Suprapubic skin (tissue), 4 donors: ENCODE measurements around the gene HBA1. TPM values are rescaled to one million over a fixed set of nuclear protein-coding genes. Genes with fewer than 3 reads are reported as not detected.
"Not testable (repeated sequence)": the region's sequence is repeated elsewhere in the genome, so short reads cannot be mapped to it uniquely, and the experiment has no call there.

Source experiments
- DNase-seq, 2 donors: peaks; one replicate each; pipeline ENCODE4 v3.0.0-alpha.2; 2019; ENCODE audit warnings: low spot score in 2 of 2
- H3K27ac ChIP-seq: fragments of 200-600 bp; sonication (generic); one replicate; pipeline ENCODE4 v1.5.1; 2019
- H3K27me3 ChIP-seq: fragments of 200-600 bp; sonication (generic); one replicate; pipeline ENCODE4 v1.5.1; 2019
- H3K36me3 ChIP-seq: fragments of 200-600 bp; sonication (generic); one replicate; pipeline ENCODE4 v1.5.1; 2019
- H3K4me1 ChIP-seq: fragments of 200-600 bp; sonication (generic); one replicate; pipeline ENCODE4 v1.5.1; 2019
- H3K4me3 ChIP-seq: fragments of 200-600 bp; sonication (generic); one replicate; pipeline ENCODE4 v1.5.1; 2019; ENCODE audit warnings: mild to moderate bottlenecking
- H3K9me3 ChIP-seq: fragments of 200-600 bp; sonication (generic); one replicate; pipeline ENCODE4 v1.5.1; 2019
- CTCF ChIP-seq, 2 donors: fragments of 200-600 bp in 1 of 2; fragments of 450-650 bp in 1 of 2; sonication (generic) in 1 of 2; IDR thresholded peaks; one replicate each; pipeline ENCODE4 v1.5.1; 2016 to 2019; ENCODE audit warnings: antibody characterized with exemption in 2 of 2, mild to moderate bottlenecking in 1 of 2, moderate library complexity in 1 of 2
- EP300 ChIP-seq: sonication (generic); formaldehyde crosslinking; IDR thresholded peaks from one replicate; pipeline ENCODE4 v1.6.1; 2017; ENCODE audit warnings: antibody characterized with exemption
- POLR2A ChIP-seq, 2 donors: fragments of 450-650 bp; IDR thresholded peaks; one replicate each; pipeline ENCODE4 v1.6.1; 2017; ENCODE audit warnings: antibody characterized with exemption in 2 of 2, mild to moderate bottlenecking in 2 of 2, moderate library complexity in 2 of 2
- POLR2AphosphoS5 ChIP-seq, 3 donors: sonication (generic); formaldehyde crosslinking; IDR thresholded peaks; one replicate each; pipeline ENCODE4 v1.6.1; 2017; ENCODE audit warnings: antibody characterized with exemption in 3 of 3
- WGBS: methylation state at CpG from one replicate; pipeline ENCODE4 v1.1.5; 2018; 5-methylcytosine and 5-hydroxymethylcytosine counted together
- total RNA-seq, 4 donors: library from RNA; depleted of rRNA; stranded (reverse); fragments of >200 nt; gene quantifications; one replicate each; pipeline ENCODE4 v1.1.0, GENCODE V29; 2016

HBA1 gene
- total RNA-seq, 4 donors from 2014 or later = 10.5 to 265 (median 77.7) TPM

DNA sequence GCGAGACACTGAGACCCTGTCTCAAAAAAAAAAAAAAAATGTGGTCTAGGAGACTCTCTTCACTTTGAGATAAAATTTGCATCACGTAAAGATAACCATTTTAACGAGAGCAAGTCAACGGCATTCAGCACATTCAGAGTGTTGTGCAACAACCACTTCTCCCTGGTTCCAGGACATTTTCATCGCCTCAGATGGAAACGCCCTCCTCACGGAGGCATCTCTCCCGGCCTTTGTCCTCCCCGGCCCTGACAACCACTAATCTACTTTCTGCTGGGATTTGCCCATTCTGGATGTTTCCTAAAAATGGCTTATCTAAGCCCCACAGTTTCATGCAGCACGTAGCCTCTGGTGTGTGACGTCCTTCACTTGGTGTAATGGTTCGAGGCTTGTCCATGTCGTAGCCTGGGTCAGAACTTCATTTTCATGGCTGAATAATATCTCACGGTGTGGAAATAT, 31.7 kb upstream of the HBA1 start:
- H3K4me1 ChIP-seq = no peaks in the 10 kb centered on the region
- DNase-seq = no peak
- H3K4me3 ChIP-seq = no peak overlapping the region
- TF ChIP-seq POLR2AphosphoS5 (IDR thresholded peaks at IDR 0.05) (no peak), POLR2A (IDR thresholded peaks at IDR 0.05) (no peak), CTCF (IDR thresholded peaks at IDR 0.05) (no peak), EP300 (no peak)
- H3K27me3 ChIP-seq = peaks cover 5% of the 10 kb centered on the region
- no peaks in the 10 kb centered on the region for H3K9me3 ChIP-seq
- no peaks in the 10 kb centered on the region for H3K36me3 ChIP-seq
- WGBS = 82% methylated on average over 14 of the region's 14 CpGs
- H3K27ac ChIP-seq = no peak overlapping the region

- Histone ChIP-seq H3K27me3 (peaks cover 5% of the 10 kb centered on the region), H3K4me3 (no peak overlapping the region), H3K36me3 (no peaks in the 10 kb centered on the region), H3K27ac (no peak overlapping the region), H3K9me3 (no peaks in the 10 kb centered on the region), H3K4me1 (no peaks in the 10 kb centered on the region)
- WGBS = 95% methylated on average over 2 of the region's 2 CpGs
- TF ChIP-seq POLR2AphosphoS5 (IDR thresholded peaks at IDR 0.05) = no peak
- no peak for TF ChIP-seq POLR2A (IDR thresholded peaks at IDR 0.05)
- no peak for TF ChIP-seq CTCF (IDR thresholded peaks at IDR 0.05)
- TF ChIP-seq EP300 = no peak
- DNase-seq = no peak
These were observed 29.8 kb upstream of the HBA1 start for GRCh38 chr16:146646-147045.

GRCh38 chr16:149024-149660, 27.3 kb upstream of the HBA1 start:
- TF ChIP-seq POLR2A (IDR thresholded peaks at IDR 0.05) (no peak), POLR2AphosphoS5 (IDR thresholded peaks at IDR 0.05) (no peak), CTCF (IDR thresholded peaks at IDR 0.05) (no peak), EP300 (no peak)
- Histone ChIP-seq H3K9me3 (no peaks in the 10 kb centered on the region), H3K27me3 (no peaks in the 10 kb centered on the region), H3K4me3 (no peak overlapping the region), H3K36me3 (no peaks in the 10 kb centered on the region), H3K4me1 (no peaks in the 10 kb centered on the region), H3K27ac (no peak overlapping the region)
- 41% methylated on average over 9 of the region's 9 CpGs for WGBS
- DNase-seq = no peak

DNA sequence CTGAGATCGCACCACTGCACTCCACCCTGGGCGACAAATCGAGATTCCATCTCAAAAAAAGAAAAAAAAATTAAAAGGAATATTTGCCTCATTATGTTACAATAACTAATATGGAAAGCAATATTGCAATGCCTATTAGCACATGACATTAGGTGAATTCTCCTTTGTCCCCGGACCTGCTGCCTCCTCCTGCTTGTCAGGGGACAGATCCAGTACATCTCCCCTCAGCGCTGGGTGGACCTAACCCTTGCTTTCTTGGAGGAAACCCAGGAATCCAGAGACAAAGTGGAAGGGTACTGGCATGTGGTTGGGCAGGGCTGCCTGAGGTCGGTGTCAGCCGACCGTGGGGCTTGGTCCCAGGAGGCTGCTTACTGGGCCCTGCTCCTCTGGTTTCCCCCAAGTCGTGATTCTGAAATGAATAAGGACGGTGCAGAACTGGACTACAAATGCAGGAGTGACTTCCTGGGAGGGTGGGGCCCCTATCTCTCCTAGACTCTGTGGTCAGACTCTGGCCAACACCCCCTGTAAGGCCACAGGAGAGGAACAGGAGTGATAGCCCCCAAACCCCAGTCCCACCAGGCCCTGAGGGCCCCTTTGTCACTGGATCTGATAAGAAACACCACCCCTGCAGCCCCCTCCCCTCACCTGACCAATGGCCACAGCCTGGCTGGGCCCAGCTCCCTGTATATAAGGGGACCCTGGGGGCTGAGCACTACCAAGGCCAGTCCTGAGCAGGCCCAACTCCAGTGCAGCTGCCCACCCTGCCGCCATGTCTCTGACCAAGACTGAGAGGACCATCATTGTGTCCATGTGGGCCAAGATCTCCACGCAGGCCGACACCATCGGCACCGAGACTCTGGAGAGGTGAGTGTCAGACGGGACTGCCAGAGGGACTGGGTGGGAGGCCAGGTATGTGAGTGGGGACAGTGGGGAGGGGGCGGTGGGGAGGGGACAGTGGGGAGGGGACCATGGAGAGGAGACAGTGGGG, 24.0 kb upstream of the HBA1 start, which contains the start of gene HBZ:
Gene HBZ (plus strand): TSS at position 504 of the 988 bp plus-strand sequence. CDS start 266 bp downstream, at position 770.
- no peak for TF ChIP-seq EP300
- no peak for TF ChIP-seq POLR2A (IDR thresholded peaks at IDR 0.05)
- TF ChIP-seq CTCF (IDR thresholded peaks at IDR 0.05) = no peak
- no peak for TF ChIP-seq POLR2AphosphoS5 (IDR thresholded peaks at IDR 0.05)
- no peak for DNase-seq
- H3K9me3 ChIP-seq = no peaks in the 10 kb centered on the region
- H3K4me1 ChIP-seq = peaks cover 10% of the 10 kb centered on the region
- H3K4me3 ChIP-seq = no peak within 1 kb of the TSS
- H3K36me3 ChIP-seq = no peaks in the 10 kb centered on the region
- H3K27ac ChIP-seq = no peak within 1 kb of the TSS
- 76% methylated on average over 17 of the region's 17 CpGs for WGBS
- peaks cover 28% of the 10 kb centered on the region for H3K27me3 ChIP-seq

DNA sequence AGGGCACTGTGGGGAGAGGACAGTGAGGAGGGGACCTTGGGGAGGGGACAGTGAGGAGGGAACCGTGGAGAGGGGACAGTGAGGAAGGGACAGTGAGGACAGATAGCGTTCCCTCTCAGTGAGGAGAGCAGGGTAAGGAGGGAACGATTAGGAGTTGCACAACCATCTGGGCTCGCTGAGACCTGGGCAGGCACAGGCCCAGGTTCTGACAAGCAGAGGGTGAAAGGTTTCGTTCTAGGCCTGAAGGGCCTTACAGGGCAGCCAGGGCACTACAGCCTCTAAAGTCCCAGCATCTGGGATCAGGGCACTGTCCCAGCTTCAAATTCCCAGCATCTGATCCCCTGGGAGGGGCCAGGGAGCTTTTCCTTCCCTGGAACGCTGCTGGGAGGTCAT, 23.4 kb upstream of the HBA1 start:
- not testable (repeated sequence) for DNase-seq, H3K27ac ChIP-seq, H3K36me3 ChIP-seq, H3K9me3 ChIP-seq, H3K4me1 ChIP-seq, H3K4me3 ChIP-seq
- peaks cover 32% of the 10 kb centered on the region for H3K27me3 ChIP-seq
- WGBS = 33% methylated on average over 5 of the region's 6 CpGs

GRCh38 chr16:153550-154216, 22.8 kb upstream of the HBA1 start:
- not testable (repeated sequence) for H3K27ac ChIP-seq, H3K4me1 ChIP-seq, DNase-seq, H3K9me3 ChIP-seq, H3K36me3 ChIP-seq
- WGBS = no CpG with 5 or more reads among the region's 74 CpGs
- peaks cover 35% of the 10 kb centered on the region for H3K27me3 ChIP-seq
- peak overlapping the region; percentile 48 for H3K4me3 ChIP-seq
